Suppressor macrophage treated with lipopolysaccharide for 4 hours (primary cell): ENCODE data around the gene PPIL4.
A peak's percentile ranks its signal among the peaks of the same experiment; 100 is the strongest.
"Not testable (repeated sequence)": the region's sequence is repeated elsewhere in the genome, so short reads cannot be mapped to it uniquely, and the experiment has no call there.

Experiments used
- DNase-seq: peaks from one replicate; pipeline ENCODE4 v3.0.0-alpha.2; 2020

PPIL4 gene

GRCh38 chr6:149482545-149483333 lies 63.1 kb downstream of the PPIL4 start:
- DNase-seq, result peak; percentile 77

GRCh38 chr6:149480502-149481280 lies 65.2 kb downstream of the PPIL4 start:
- no peak for DNase-seq

- no peak for DNase-seq
Observed at GRCh38 chr6:149478631-149479314, 67.1 kb downstream of the PPIL4 start.

- DNase-seq, result no peak
Observed at GRCh38 chr6:149477544-149477943, 68.3 kb downstream of the PPIL4 start.

- DNase-seq, result no peak
Observed at GRCh38 chr6:149476789-149477455, 68.9 kb downstream of the PPIL4 start.

GRCh38 chr6:149474108-149474935 lies 71.5 kb downstream of the PPIL4 start:
- no peak for DNase-seq

GRCh38 chr6:149473080-149474052 lies 72.5 kb downstream of the PPIL4 start:
- DNase-seq, result no peak

GRCh38 chr6:149472241-149472640 lies 73.6 kb downstream of the PPIL4 start:
- DNase-seq, result no peak

GRCh38 chr6:149471801-149472200 lies 74.0 kb downstream of the PPIL4 start:
- DNase-seq, result no peak

GRCh38 chr6:149470948-149471347 lies 74.9 kb downstream of the PPIL4 start:
- no peak for DNase-seq

GRCh38 chr6:149468179-149468578 lies 77.7 kb downstream of the PPIL4 start:
- DNase-seq, result no peak

GRCh38 chr6:149467265-149467664 lies 78.6 kb downstream of the PPIL4 start:
- DNase-seq, result no peak

- DNase-seq, result peak; percentile 40
Observed at GRCh38 chr6:149464411-149464810, 81.4 kb downstream of the PPIL4 start.

- DNase-seq, result no peak
Observed at GRCh38 chr6:149463781-149464180, 82.1 kb downstream of the PPIL4 start.

- peak; percentile 63 for DNase-seq
Observed at GRCh38 chr6:149462712-149463111, 83.1 kb downstream of the PPIL4 start.

- DNase-seq, result no peak
Observed at GRCh38 chr6:149461670-149462069, 84.2 kb downstream of the PPIL4 start.

- DNase-seq, result not testable (repeated sequence)
Observed at GRCh38 chr6:149460249-149460648, 85.6 kb downstream of the PPIL4 start.

GRCh38 chr6:149459761-149460160 lies 86.1 kb downstream of the PPIL4 start:
- no peak for DNase-seq

- DNase-seq, result no peak
Observed at GRCh38 chr6:149458806-149459205, 87.0 kb downstream of the PPIL4 start.

GRCh38 chr6:149458196-149458595 lies 87.6 kb downstream of the PPIL4 start:
- DNase-seq, result peak; percentile 21
